ENCODE results near the gene SAPCD2. TPM values are rescaled to one million over a fixed set of nuclear protein-coding genes. Genes with fewer than 3 reads are reported as not detected.

SAPCD2 gene
- total RNA-seq, 1 experiment from 2014 or later: 69.2 TPM

DNA sequence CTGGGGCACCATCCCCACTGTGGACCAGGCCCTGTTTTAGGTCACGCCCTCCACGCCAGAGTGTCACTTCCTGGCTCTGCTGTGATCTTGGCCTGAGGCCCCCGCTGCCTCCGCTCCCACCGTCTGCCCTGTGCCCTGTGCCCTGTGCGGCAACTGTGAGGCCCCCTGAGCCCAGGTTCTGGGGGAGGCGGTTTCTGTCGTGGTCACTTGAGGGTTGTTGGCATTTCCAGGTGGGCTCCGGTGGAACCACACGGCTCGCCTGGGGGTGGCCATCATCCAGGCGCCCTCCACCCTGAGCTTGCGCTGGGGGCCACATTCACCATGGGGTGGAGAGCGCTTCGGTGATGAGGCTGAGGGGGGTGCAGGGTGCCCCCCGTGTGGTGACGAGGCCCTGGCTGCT is 37.6 kb upstream of the SAPCD2 start:
- DNase-seq (ENCODE audit: low read depth): no peak

DNA sequence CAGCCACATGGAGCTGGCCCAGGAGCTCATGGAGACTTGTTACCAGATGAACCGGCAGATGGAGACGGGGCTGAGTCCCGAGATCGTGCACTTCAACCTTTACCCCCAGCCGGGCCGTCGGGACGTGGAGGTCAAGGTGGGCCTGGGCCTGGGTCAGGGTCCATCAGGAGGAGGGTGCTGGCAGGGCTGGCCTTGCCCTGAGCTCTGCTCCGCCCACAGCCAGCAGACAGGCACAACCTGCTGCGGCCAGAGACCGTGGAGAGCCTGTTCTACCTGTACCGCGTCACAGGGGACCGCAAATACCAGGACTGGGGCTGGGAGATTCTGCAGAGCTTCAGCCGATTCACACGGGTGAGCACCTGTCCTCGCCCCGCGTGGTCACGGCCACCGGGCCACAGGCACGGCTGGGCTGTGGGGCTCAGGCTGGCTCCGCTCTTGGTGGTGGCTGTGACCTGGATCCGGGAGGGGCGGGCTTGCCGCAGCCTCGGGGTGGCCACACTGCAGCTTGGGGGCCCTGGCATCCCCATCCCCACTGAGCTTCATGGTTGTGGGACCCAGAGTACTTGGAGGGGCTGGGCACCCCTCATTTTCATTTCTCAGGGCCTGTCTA is 37.1 kb upstream of the SAPCD2 start:
- no peak for DNase-seq (ENCODE audit: low read depth)

DNA sequence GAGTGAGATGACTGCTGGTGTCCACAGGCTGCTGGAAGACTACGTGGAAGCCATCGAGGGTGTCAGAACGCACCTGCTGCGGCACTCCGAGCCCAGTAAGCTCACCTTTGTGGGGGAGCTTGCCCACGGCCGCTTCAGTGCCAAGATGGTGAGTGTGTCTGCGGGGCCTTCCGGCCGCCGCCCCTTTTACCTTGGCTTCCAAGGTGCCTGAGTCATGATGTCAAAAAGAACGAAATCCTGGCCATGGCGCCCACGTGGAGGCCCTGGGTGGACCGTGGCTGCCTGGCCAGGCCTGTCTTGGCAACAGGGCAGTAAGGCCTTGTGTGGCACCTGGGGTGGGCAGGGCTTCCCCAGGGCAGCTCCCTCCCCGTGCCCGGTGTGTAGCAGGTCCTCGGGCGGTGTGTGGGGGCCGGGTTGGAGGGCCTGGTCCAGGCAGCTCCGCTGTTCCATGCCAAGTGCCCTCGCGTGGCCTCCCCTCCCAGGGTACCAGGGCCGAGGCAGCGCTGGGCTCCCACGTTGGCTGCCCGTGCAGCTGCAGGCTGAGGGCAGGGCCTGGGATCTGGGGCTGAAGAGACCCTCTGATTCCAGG is 36.4 kb upstream of the SAPCD2 start:
- no peak for DNase-seq (ENCODE audit: low read depth)

DNA sequence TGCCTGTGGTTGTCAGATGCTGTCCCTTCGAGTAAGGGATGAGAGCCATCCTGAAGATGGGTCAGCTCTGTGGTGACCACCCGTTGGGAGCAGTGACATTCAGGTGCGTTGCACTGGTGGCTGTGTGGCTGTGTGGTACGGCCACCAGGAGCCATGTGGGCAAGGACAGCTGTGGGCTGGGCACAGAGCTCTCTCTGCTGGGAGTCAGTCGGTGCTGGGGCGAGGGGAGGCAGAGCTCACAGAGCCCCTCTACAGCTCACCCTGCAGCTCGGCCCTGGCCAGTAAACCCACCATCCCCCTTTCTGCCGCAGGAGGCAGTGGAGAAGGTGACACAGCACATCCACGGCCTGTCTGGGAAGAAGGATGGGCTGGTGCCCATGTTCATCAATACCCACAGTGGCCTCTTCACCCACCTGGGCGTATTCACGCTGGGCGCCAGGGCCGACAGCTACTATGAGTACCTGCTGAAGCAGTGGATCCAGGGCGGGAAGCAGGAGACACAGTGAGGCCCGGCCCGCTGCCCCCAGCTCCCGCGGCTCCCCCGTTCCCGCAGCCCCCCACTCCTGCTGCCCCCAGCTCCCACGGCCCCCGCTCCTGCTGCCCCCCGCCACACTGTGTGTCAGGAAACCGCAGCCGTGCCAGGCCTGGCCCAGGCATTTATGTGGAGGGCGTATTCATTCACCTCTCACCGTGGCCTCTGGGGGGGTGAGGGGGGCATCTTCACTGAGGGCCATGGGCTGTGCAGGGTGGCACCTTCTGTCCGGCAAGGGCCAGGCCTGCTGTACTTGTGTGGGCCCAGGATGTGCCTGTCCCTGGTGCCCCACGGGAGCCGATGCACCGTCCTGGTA is 35.7 kb upstream of the SAPCD2 start:
- no peak for DNase-seq (ENCODE audit: low read depth)

DNA sequence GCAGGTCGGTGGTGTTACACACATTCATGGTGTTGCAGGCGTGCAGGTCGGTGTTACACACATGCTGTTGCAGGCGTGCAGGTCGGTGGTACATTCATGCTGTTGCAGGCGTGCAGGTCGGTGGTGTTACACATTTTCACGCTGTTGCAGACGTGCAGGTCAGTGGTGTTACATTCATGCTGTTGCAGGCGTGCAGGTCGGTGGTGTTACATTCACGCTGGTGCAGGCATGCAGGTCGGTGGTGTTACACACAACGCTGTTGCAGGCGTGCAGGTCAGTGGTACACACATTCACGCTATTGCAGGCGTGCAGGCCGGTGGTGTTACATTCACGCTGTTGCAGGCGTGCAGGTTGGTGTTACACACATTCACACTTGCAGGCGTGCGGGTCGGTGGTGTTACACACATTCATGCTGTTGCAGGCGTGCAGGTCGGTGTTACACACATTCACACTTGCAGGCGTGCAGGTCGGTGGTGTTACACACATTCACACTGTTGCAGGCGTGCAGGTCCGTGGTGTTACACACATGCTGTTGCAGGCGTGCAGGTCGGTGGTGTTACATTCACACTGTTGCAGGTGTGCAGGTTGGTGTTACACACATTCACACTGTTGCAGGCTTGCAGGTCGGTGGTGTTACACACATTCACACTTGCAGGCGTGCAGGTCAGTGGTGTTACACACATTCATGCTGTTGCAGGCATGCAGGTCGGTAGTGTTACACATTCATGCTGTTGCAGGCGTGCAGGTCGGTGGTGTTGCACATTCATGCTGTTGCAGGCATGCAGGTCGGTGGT is 33.0 kb upstream of the SAPCD2 start:
- no peak for DNase-seq (ENCODE audit: low read depth)

DNA sequence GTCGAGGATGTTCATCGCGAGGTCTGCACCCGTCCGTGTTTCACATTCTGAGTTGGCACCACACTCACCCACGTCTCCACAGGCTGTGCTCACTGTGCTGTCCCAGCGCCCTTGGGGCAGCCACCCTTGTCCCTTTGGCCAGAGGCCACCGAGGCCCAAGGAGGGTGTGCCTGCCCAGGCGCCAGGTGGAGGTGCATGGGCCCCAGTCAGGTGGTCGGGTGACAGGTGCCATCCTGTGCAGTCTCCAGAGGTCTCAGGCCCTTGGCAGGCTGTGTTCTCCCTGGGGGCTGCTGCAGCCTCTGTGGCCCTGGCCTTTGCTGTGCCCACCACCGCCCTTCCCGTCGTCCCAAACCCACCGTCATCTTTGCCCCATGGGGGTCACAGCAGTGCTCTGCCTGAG is 28.9 kb upstream of the SAPCD2 start:
- no peak for DNase-seq (ENCODE audit: low read depth)

DNA sequence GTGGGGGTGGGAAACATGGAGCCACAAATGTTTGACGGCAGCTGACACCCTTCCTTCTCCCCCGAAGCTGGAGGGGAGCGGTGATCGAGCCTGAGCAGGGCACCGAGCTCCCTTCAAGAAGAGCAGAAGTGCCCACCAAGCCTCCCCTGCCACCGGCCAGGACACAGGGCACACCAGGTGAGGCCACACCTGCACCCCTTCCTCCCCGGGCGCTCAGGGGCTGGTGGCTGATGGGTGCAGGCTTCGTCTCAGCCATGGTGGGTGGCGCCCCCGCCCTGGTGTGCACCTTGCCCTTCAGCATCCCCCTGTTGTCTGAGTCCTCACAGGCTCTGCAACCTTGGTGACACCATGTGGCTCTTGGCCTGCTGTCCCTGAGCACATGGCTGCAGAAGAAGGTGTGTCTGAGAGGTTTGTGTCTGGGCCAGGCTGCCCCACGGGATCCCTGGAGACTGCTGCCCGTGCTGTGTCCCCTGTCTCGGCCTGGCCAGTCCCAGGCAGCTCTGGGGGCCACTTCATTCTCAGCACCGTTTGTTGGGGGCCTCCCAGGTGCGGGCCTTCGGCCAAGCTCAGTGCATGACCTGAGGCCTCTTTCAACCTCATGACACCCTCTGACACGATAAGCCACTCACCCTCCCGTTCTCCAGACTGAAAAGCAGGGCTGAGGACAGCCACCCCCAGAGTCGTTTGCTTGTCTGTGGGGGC is 27.6 kb upstream of the SAPCD2 start:
- DNase-seq (ENCODE audit: low read depth): no peak

DNA sequence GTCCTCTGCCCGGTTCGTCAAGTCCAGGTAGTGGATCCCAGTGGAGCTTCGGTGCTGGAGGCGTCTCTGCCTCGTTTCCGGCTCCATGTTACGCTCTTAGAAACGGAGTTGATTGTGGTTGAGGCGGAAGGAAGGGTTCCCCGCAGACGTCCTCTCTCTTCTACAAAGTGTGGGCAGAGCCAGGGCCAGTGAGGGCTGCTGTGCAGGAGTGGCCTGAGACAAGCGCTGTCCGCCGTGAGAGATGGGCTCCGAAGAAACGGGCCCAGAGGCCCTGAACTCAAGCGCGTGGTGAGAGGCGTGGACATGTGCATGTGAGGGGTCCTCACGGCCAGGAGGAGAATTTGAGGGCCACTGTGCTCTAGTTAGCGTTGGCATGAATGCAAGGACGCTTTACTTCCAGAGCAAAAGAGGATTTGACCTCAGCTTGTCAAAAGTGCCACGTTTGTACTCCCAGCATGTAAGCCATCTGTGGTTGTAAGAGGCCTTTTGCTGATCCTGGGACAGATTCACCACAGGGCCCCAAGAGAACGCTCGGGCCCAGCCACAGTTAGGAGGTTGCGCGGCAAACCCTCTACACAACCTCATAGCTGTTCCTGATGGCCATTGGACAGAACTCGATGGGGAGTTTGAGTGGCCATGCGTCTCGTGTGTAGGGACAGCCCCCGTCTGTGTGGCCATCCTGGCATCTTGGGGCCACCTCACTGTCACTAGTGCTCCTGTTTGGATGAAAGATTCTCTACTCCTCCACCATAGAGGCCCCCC is 26.6 kb upstream of the SAPCD2 start:
- DNase-seq (ENCODE audit: low read depth): no peak

DNA sequence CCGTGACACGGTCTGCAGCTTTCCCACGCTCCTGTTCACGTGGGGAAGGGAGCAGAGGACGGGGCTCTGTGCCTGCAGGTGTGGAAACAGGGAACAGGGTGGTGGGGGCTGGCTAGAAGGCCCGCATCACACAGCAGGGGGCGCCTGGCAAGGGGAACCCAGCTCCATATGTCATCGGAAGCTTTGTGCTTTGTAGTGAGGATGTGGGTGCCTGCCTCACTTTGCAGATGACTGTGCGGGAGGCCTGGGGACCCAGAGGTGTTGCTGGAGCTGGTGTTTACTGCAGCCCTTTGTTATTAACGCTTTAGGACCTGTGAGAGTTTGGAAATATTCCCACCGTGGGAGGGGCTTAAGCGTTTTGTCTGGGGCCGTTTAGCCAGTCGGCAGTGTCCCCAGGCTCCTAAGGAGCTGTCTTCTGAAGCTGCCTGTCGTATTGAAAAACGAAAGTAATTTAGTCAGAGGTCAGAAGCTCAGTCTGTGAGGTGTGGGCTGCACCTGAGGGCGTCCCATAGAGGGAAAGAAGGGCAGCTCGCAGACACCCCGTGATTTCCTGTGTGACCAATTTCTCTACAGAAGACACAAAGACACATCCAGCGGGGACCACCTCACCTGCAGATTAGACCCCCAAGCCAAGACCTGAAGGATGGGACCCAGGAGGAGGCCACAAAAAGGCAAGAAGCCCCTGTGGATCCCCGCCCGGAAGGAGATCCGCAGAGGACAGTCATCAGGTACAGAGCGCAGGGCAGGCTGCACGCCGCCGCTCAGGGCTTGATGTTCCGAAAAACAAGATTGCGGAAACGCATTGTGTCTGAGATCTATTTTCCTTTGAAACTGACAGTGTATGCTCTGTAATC is 25.5 kb upstream of the SAPCD2 start:
- no peak for DNase-seq (ENCODE audit: low read depth)

DNA sequence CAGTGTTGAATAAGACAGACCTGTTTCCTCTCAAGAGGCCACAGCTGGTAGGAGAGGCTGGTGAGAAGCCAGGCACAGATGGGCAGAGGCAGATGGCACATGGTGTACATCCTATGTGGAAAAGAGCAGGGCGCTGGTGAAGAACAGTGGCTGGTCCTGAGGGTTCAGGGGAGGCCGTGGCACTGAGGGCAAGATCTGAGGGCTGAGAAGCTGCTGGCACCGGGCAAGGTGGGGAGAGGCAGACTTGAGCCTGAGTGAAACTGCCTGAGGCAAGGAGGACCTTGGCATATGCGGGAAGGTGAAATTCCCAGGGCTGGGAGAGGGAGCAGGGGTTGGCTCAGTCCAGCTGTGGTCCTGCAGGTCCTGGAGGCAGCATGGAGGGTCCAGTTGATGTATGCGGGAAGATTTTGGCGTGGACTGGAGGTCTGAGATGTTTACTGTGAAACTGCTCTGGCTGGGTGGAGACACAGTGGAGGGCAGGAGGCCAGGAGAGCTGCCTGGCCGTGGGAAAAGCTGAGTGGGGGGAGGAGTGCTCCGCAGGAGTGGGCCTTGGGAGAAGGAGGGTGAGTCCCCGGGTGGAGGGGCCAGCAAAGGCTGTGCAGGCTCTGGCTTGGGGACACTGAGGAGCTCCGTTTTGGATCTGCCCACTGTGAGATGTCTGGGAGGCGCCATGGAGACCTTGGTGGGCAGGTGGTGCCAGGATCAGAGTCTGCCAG is 19.0 kb upstream of the SAPCD2 start:
- DNase-seq (ENCODE audit: low read depth): no peak

DNA sequence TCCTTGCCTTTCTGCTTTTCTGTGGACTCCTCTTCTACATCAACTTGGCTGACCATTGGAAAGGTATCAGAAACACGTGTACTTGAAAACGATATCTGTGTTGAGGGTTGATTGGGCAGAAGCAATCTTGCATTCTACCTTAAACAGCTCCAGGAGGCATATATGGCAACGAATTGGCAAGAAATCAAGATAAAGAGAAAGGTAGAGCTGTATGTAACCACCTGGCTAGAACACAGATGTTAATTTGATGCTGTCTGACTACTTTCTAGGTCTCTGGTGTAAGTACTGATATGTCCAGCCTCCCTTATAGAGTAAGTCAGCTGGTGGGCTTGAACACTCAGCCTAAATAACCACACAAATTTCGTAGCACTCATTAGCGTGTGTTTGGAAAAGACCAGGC is 17.8 kb upstream of the SAPCD2 start:
- DNase-seq (ENCODE audit: low read depth): no peak

DNA sequence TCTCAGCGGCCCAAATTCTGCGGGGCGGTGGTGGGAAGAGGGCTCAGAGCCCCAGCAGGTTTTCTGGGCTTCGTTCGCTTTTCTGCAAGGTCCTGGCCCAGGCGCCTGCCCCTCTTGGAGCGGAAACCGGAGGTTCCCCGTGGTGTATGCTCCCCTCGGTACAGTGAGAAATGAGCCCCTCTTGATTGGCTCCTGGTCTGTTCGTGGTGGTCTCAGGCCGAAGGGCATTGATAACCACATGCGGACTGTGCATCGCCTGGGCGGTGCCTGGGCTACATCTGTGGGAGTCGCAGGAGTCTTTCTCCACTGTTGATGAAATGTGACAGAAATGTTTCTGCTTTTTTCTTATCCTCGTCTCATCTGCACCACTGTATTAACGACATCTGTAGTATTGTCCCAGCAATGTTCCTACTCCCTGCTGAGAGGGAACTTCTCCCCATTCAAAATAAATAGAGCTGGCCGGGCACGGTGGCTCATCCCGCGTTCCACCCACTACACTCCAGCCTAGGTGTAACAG is 17.1 kb upstream of the SAPCD2 start:
- no peak for DNase-seq (ENCODE audit: low read depth)

DNA sequence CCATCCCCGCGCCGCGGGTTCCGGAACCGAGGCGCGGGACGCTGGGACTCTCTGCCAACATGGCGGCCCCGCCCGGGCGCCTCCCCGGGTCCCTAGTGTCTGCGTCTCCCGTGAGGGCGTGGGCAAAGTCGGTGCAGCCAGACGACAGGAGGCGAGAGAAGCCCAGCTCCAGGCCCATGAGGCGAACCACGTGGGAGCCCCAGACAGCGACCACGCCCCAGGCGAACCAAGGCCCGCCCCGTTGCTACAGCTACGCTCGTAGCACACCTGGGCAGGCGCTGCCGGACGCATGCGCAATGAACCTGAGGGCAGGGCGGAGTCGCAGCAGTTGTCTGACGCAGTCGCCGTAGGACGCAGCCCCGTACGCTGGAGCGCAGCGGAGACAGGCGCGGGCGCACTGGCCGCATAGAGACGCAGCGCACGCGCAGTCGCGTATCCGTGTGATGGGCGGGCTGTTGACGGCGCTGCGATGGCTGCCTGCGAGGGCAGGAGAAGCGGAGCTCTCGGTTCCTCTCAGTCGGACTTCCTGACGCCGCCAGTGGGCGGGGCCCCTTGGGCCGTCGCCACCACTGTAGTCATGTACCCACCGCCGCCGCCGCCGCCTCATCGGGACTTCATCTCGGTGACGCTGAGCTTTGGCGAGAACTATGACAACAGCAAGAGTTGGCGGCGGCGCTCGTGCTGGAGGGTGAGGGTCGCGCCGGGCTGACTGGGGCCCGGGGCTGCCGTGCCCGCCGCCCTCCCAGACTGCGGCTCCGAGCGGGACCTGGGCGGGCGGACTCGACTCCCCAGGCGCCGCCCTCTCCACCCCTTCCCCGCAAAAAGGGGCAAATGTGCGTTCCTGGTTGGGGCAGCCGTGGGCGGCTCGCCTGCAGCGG is 16.4 kb upstream of the SAPCD2 start, which contains the start of gene MAN1B1:
Gene MAN1B1, plus strand, starts transcription at position 455 of the 878 bp plus-strand sequence. Its CDS starts 15 bp downstream, at position 470.
- DNase-seq (ENCODE audit: low read depth): peak; percentile 100

DNA sequence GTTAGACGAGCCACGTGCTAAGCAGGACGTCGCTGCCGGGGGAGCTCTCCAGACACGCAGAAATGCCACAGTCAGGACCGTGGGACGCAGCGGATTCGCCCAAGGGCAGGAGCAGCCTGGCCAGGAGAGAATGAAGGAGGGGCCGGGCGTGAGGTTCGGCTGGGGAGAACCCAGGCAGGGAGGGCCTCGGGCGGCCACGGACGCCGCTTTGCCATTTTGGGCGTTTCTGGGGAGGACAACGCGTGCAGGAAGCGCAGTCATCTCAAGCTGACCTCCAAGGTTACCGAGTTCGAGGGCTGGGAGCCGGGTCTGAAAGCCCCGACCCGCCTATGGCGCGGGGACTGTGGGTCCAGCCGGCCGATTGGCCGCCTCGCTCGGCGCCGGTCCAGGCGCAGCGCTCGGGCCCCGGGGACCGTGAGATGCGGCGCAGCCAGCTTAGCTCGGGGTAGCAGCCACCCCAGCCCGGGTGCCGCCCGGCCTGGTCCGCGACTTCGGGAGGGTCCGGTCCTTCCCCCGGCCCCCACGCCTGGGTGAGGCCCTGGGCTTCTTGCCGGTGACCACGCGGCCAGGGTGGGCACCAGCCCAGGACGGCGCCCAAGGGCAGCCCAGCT is 15.7 kb upstream of the SAPCD2 start:
- peak; percentile 32 for DNase-seq (ENCODE audit: low read depth)

DNA sequence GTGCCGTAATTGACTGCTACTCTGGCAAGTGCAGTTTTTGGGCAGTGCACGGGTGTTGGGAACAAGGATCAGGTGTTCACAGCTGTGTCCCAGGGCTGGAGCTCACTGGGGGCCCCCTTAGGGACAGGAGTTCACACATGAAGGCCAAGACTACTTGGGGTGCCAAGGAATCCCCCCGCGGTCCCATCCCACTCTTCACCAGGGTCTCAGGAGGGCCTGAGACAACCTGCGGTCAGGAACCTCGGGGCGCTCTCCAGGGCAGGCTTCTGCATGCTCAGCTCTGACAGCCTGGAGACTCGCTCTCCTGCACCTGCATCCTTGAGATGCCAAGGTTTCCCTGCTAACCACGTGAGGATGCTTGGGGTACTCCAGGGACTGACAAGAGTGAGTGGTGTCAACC is 14.2 kb upstream of the SAPCD2 start:
- no peak for DNase-seq (ENCODE audit: low read depth)

DNA sequence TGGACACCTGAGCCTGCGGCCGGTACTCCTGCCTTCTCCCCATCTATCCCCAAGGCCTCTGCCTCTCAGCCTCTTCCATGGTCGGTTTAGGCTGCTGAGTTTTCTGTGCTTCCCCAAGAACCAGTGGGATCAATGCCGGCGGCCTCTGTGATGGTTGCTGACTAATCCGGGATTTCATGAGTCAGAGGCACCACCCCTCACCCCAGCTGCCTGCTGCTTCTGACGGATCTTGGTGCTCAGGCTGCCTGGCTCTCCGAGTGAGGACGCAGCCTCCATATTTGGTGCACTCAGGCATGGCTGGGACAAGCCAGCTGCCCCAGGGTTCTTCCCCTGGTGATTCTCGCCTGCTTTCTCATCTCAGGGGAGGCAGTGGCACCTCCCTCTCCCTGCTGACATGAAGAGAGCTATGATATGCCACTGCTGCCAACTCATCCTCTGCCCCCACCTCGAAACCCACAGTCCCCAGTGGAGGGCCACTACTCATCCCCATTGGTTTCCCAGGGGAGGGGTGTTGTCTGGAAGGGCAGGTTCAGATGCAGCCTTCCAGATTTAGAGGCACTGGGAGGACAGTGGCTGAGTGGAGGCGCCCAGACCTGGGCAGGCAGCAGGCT is 13.1 kb upstream of the SAPCD2 start:
- peak; percentile 98 for DNase-seq (ENCODE audit: low read depth)

DNA sequence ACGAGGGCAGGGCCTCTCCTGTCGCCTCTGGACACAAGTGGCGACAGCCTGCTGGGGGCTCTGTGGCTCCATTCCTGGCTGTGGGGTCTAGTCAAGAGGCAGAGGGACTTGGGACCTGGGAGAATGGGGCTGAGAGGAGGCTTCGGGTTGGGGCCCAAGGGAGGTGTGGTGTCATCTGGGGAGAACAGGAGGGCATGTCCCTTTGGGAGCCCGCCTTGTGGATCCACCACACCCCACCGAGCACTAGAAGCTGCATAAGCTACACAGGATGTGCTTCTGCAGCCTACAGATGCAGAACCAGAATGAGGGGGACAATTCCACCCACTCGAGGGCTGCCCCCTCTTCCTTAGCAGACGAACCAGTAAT is 12.6 kb upstream of the SAPCD2 start:
- no peak for DNase-seq (ENCODE audit: low read depth)
